Sigmoid colon (tissue), 3 donors: ENCODE measurements around the gene CSNK1G2.

Source experiments
- CTCF ChIP-seq, 4 experiments: fragments of 450-650 bp in 3 of 4; fragments of 200-600 bp in 1 of 4; IDR thresholded peaks; one replicate each; pipeline ENCODE4 v1.5.1; 2016 to 2019; ENCODE audit warnings: antibody characterized with exemption in 4 of 4, mild to moderate bottlenecking in 3 of 4, moderate library complexity in 2 of 4
- POLR2A ChIP-seq, 2 donors: fragments of 450-650 bp; IDR thresholded peaks; one replicate each; pipeline ENCODE4 v1.6.1; 2016; ENCODE audit warnings: antibody characterized with exemption in 2 of 2, mild to moderate bottlenecking in 2 of 2, moderate library complexity in 2 of 2

GRCh38 chr19:1950640-1951039, 9.7 kb downstream of the CSNK1G2 start:
- TF ChIP-seq CTCF (IDR thresholded peaks at IDR 0.05): no peak
- TF ChIP-seq POLR2A (IDR thresholded peaks at IDR 0.05): no peak
